Liver (tissue), 3 donors: ENCODE results near the gene PPID.
"Not testable (repeated sequence)": the region's sequence is repeated elsewhere in the genome, so short reads cannot be mapped to it uniquely, and the experiment has no call there.

ENCODE experiments used
- RAD21 ChIP-seq, 2 donors: IDR thresholded peaks; 2 replicates each; pipeline ENCODE4 v1.6.1; 2016; ENCODE audit warnings: antibody characterized with exemption in 2 of 2, mild to moderate bottlenecking in 2 of 2
- TAF1 ChIP-seq: conservative IDR thresholded peaks from 2 replicates; pipeline ENCODE4 v1.6.1; 2016; ENCODE audit warnings: antibody characterized with exemption, mild to moderate bottlenecking
- TF ChIP-seq, protein P1 (sequence below): fragments of 150-350 bp; IDR thresholded peaks from 2 replicates; pipeline ENCODE4 v1.5.1; 2017; ENCODE audit warnings: improper control_type of control experiment, low read depth, low read length; ENCODE audit not compliant: missing input control
- TF ChIP-seq, protein P2 (sequence below): IDR thresholded peaks from 2 replicates; pipeline ENCODE4 v1.6.1; 2016; ENCODE audit warnings: antibody characterized with exemption, mild to moderate bottlenecking
- donor health status: healthy.
- donor health status: healthy.

DNA sequence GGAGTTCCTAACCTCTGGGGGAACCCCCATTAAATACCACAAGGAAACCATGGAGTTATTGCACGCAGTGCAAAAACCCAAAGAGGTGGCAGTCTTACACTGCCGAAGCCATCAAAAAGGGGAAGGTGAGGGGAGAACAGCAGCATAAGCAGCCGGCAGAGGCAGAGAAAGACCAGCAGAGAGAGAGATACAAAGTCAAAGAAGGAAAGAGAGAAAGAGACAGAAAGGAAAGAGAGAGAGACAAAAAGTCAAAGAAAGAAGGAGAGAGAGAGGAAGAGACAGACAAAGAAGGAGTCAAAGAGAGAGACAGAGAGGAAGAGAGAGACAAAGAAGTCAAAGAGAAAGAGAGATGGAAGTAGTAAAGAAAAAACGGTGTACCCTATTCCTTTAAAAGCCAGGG is 59.9 kb downstream of the PPID start:
- TF ChIP-seq TAF1; RAD21 (IDR thresholded peaks at IDR 0.05): not testable (repeated sequence)
- TF ChIP-seq, protein P1, sequence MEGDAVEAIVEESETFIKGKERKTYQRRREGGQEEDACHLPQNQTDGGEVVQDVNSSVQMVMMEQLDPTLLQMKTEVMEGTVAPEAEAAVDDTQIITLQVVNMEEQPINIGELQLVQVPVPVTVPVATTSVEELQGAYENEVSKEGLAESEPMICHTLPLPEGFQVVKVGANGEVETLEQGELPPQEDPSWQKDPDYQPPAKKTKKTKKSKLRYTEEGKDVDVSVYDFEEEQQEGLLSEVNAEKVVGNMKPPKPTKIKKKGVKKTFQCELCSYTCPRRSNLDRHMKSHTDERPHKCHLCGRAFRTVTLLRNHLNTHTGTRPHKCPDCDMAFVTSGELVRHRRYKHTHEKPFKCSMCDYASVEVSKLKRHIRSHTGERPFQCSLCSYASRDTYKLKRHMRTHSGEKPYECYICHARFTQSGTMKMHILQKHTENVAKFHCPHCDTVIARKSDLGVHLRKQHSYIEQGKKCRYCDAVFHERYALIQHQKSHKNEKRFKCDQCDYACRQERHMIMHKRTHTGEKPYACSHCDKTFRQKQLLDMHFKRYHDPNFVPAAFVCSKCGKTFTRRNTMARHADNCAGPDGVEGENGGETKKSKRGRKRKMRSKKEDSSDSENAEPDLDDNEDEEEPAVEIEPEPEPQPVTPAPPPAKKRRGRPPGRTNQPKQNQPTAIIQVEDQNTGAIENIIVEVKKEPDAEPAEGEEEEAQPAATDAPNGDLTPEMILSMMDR, result not testable (repeated sequence)
- TF ChIP-seq, protein P2, sequence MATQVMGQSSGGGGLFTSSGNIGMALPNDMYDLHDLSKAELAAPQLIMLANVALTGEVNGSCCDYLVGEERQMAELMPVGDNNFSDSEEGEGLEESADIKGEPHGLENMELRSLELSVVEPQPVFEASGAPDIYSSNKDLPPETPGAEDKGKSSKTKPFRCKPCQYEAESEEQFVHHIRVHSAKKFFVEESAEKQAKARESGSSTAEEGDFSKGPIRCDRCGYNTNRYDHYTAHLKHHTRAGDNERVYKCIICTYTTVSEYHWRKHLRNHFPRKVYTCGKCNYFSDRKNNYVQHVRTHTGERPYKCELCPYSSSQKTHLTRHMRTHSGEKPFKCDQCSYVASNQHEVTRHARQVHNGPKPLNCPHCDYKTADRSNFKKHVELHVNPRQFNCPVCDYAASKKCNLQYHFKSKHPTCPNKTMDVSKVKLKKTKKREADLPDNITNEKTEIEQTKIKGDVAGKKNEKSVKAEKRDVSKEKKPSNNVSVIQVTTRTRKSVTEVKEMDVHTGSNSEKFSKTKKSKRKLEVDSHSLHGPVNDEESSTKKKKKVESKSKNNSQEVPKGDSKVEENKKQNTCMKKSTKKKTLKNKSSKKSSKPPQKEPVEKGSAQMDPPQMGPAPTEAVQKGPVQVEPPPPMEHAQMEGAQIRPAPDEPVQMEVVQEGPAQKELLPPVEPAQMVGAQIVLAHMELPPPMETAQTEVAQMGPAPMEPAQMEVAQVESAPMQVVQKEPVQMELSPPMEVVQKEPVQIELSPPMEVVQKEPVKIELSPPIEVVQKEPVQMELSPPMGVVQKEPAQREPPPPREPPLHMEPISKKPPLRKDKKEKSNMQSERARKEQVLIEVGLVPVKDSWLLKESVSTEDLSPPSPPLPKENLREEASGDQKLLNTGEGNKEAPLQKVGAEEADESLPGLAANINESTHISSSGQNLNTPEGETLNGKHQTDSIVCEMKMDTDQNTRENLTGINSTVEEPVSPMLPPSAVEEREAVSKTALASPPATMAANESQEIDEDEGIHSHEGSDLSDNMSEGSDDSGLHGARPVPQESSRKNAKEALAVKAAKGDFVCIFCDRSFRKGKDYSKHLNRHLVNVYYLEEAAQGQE, result not testable (repeated sequence)
